NCI-H1694 treated with DMSO at 0.1 percent for 48 hours (cell line): ENCODE measurements around the gene LSM10.

Experiments used
- DNase-seq: peaks from one replicate; lab custom pipeline; 2025; lab: John Stamatoyannopoulos, UW

The LSM10 gene

DNA sequence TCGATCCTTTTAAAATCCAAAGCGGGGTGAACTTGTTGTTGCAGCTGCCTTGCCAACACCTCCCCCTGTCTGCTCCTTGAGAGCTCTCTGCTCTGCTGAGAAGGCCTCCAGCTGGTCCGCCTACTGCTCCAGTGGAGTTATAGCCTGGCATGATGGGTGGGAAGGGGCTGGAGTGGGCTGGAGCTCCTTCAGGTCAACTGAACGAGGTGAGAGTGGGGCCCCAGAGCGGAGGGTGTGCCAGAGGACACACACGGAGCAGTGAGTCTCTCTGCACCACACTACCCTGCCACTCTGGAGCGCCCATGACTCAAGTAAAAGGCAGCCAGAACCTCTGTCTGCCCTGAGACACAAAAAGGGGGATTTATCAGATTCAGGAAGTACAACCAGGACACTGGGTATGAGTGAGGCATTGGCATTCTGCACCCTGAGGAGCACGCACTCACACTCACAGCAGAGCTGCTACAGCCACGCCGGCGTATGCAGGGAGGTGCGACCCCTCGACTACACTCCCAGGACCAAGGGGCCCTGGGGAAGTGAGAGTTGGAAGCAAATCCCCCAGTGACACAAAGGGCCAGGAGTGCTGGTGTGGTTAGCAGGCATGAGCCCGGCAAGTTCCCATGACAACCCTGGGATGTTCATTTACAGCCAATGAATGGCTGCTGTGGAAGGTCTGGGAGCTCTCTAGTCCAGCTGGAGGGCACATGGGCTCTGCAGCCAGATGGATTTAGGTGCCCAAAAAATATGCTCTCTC lies 46.3 kb downstream of the LSM10 start:
- DNase-seq, result no peak

DNA sequence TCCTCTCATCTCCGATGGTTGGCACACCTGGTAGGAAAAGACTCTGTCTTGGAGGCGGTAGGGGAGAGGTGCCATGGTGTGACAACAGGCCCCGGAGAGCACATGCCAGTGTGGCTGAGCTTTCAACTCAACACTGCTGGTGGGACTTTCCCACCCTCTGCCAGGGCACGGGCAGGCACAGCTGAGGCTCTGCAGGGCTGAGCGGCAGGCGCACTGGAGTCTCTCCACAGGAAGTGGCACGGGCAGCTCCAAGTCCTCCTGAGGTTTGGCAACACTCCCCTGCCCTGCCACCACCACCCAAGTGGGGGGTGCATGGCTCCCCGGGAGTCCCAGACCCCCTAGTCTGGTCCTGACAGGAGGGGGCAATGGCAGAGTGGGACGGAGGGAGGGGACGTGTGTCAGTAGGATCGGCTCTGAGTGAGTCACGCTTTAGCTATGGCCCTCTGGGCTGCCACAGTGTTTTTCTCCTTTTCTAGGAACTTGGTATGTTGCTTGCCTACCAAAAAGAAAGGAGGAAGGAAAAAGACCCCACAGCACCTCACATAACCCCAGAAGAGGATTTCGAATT lies 47.0 kb downstream of the LSM10 start:
- DNase-seq, result no peak

DNA sequence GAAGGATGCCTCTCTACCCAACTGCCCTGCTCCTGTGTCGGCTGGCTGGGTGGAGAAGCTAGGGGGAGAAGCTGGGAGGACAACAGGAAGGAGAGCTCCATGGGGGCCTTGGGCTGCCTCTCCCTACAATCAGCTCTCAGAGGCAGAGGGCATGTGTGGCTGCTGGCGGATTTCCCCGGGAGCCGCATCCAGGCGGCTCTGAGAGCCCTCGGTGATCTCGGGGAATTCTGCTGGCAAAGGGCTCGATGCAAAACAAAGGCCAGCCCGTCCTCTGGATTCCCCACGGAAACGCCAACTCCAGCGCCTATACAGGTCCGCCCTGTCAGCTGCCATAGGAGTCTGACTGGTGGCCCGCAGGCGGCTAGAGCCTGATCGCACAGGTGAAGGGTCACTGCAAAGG lies 47.9 kb downstream of the LSM10 start:
- no peak for DNase-seq

DNA sequence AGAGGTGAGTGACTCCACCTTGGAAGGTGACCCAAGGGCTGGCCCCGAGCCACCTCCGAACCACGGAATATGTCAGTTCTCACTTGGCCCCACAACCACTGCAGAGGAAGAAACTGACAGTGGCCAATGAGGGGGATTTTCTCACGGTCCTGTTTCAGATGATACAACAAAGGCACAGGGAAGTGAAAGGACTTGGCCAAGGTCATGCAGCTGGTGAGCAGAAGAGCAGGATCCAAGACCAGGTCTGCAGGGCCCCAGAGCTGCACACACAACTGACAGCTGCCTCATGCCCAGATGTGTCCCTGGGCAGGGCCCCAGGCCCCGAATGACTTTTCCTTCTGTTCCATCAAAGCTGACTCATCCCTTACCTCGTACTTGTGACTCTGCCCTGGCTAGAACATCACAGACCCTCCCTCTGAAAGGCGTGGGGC lies 48.5 kb downstream of the LSM10 start:
- DNase-seq, result no peak

DNA sequence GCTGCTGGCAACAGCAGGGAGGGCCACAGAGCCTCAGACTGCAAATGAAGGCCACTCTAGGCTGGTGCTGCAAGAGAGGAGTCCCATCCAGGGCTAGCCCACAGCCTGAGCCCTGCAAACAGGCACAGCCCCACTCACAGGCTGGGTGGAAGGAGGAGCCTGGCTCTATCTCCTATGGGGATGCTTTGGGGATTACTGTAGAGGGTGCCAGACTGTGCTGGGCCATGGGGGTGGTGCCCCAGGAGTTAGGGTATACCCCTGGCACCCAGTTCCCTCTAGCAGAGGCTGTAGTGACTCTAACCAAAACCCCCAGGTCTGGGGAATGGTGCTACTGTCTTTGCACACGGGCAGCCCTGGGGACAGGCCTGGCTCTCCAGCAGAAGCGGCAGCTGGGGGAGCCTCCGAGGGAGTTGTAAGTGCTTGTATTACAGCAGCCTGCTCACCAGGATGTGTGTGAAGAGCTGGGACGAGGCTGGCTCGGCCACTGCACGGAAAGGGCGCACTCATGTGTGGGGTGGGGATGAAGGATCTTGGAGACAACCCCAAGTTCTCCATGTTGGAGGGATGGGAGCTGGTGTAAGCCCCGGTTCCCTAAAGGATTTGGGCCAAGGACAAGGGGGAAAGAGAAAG lies 50.9 kb downstream of the LSM10 start:
- DNase-seq, result peak; percentile 13

DNA sequence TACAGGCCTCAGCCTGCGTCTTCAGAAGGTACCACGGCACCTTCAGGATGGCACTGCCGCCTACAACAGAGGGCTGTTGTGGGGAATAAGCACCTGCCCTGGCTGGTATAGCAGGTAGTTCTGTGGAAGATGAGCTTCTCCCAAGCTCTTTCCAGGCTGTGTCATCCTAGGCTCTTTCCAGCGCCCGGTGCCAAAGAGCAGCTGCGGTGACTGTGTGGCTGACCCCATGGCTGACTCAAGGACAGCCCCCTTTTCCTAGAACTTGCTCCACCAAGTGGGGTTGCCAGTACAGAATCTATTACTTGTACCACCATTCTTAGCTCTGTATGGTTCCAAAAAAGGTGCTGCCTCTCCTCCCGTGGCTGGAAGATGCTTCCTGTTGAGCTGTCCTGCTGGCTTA lies 52.4 kb downstream of the LSM10 start:
- no peak for DNase-seq

DNA sequence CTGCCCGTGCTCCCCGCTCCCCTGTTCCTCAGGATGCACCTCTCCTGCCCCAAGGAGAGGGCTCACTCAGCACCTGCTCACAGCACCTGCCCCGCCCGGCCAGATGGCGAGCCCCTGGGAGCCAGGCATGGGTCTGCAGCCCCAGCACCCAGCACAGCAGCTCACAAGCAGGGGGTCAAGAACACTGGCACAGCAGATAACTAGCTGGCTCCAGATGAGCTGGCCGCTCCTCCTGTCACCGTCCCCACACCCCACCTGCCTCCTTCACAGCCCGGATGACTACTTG lies 53.4 kb downstream of the LSM10 start:
- no peak for DNase-seq

DNA sequence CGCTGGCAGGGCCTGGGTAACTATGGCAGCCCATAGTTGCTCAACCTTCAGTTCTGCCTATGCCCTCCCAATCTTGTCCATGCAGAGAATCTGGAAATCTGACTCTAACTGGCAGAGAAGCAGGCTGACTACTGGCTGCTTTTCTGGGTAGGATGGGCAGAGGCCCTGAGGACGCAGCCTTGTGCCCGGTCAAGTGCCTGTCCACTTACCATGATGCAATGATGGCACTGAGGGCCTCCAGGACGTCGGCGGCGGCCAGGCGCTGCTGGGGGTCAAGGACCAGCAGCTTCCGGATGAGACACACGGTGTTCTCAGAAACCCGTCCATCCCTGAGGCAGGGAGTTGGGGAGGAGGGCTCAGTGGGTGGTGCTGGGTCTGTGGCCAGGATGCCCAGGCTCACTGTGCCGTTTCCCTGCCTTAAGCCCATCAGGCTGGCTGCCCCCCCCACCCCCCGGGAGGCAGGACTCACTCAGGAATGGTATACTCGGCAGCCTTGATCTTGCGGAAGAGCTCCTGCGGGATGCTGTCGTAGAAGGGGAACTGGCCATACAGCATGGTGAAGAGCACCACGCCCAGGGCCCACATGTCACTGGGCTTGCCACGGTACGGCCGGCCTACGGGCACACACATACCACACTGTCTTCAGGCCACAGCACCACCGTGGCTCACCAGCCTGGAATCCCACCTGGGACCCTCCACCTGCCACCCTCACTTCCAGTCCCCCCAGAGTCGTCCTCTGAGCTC lies 53.9 kb downstream of the LSM10 start:
- DNase-seq, result no peak
